Bronchial epithelial cell (primary cell): ENCODE results near the gene PRKD2. TPM values are rescaled to one million over a fixed set of nuclear protein-coding genes. Genes with fewer than 3 reads are reported as not detected.

Experiments used
- DNase-seq: peaks from one replicate; pipeline ENCODE4 v3.0.0-alpha.2; 2010; ENCODE audit warnings: low read depth
- FAIRE-seq: peaks from 2 replicates; lab custom pipeline; 2011; peaks lifted over from hg19 to GRCh38; lab: Jason Lieb, UNC
- H3K27me3 ChIP-seq: 2 replicates; pipeline ENCODE4 v1.5.1; 2011; ENCODE audit warnings: low read length; ENCODE audit not compliant: control insufficient read depth, insufficient read depth
- H3K36me3 ChIP-seq: 2 replicates; pipeline ENCODE4 v1.5.1; 2011; ENCODE audit warnings: low read length; ENCODE audit not compliant: control insufficient read depth, insufficient read depth
- H3K4me3 ChIP-seq: 2 replicates; pipeline ENCODE4 v1.5.1; 2011; ENCODE audit warnings: mild to moderate bottlenecking, low read depth, low read length, control low read depth
- total RNA-seq: library from RNA; depleted of rRNA; stranded (reverse); fragments of >200 nt; gene quantifications from 2 replicates; pipeline ENCODE4 v1.2.1, GENCODE V29; 2014
- TF ChIP-seq, protein P1 (sequence below): IDR thresholded peaks from 2 replicates; pipeline ENCODE4 v1.5.1; 2011; ENCODE audit warnings: mild to moderate bottlenecking, moderate library complexity, low read length, control low read depth, inconsistent platforms; ENCODE audit not compliant: insufficient read depth, severe bottlenecking

Gene PRKD2
- total RNA-seq, 1 donor from 2014 or later, result 24.5 TPM

DNA sequence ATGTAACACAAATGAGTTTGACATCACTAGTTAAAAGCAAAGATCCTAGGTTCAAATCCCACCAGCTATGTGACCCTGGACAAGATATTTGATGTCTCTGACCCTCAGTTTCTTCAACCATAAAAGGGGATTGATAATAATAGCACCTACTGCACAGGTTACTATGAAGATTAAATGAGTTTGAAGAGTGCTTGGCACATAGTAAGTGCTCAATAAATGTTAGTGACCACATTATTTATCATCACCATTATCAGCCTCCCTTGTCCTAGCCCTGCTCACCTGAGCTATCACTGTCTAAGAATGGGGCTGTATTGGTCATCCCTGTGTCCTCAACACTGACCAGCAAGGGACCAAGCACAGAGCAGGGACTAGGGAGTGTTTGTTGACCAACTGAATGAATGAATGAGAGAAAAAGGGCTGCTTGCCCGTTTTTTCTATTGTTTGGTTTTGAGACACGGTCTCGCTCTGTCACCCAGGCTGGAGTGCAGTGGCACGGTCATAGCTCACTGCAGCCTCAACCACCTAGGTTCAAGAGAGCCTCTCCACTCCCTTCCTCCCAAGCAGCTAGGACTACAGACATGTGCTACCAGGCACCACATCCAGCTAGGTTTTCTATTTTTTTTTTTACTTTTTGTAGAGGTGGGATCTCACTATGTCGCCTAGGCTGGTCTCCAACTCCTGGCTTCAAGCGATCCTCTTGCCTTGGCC lies 29.3 kb downstream of the PRKD2 start:
- FAIRE-seq (no peak), DNase-seq (no peak)
- TF ChIP-seq, protein P1, sequence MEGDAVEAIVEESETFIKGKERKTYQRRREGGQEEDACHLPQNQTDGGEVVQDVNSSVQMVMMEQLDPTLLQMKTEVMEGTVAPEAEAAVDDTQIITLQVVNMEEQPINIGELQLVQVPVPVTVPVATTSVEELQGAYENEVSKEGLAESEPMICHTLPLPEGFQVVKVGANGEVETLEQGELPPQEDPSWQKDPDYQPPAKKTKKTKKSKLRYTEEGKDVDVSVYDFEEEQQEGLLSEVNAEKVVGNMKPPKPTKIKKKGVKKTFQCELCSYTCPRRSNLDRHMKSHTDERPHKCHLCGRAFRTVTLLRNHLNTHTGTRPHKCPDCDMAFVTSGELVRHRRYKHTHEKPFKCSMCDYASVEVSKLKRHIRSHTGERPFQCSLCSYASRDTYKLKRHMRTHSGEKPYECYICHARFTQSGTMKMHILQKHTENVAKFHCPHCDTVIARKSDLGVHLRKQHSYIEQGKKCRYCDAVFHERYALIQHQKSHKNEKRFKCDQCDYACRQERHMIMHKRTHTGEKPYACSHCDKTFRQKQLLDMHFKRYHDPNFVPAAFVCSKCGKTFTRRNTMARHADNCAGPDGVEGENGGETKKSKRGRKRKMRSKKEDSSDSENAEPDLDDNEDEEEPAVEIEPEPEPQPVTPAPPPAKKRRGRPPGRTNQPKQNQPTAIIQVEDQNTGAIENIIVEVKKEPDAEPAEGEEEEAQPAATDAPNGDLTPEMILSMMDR, result no peak
- no peak overlapping the region for H3K4me3 ChIP-seq
- no peaks in the 10 kb centered on the region for H3K27me3 ChIP-seq
- peaks cover 40% of the 10 kb centered on the region for H3K36me3 ChIP-seq

DNA sequence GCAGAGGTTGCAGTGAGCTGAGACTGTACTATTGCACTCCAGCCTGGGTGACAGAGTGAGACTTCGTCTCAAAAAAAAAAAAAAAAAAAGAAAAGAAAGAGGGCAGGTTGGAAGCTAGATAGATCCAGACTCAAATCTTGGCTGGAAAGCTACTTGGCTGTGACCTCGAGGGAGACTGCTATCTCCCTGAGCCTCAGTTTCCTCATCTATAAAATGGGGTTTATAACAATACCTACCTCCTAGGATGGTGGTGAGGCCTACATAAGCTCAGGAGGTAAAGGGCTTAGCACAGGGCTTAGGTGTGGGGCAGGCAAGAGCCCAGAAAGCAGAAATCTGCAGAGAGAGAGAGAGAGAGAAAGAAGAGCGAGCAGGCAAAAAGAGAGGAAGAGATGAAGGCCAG lies 31.7 kb downstream of the PRKD2 start:
- TF ChIP-seq, protein P1, result no peak
- H3K4me3 ChIP-seq, result no peak overlapping the region
- DNase-seq, result no peak
- no peaks in the 10 kb centered on the region for H3K27me3 ChIP-seq
- FAIRE-seq, result no peak
- peaks cover 24% of the 10 kb centered on the region for H3K36me3 ChIP-seq

DNA sequence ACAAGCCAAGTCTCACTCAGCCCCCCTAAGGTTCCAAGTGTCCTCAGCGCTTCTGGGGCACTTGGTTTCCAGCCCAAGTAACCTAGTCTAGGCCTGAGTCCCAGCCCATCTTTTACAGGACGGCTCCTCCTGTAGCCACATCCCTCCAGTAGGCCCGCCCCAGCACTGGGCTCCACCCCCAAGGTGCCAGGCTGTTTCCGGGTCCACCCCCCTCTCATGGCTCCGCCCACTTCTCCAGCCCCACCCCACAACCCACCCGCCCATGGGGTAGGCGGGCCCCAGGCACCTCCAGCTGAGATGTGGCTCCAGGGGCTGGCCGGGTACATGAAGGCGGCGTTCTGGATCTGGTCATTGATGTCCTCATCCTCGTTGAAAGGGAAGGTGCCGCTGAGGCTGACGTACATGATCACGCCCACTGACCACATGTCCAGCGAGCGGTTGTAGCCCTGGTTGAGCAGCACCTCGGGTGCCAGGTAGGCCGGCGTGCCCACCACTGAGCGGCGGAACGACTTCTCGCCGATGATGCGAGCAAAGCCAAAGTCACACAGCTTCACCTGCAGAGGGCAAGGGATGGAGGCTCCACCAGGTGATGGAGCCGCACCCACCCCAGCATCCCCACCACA lies 38.7 kb downstream of the PRKD2 start:
- Histone ChIP-seq H3K36me3 (peaks cover 23% of the 10 kb centered on the region), H3K4me3 (no peak overlapping the region), H3K27me3 (no peaks in the 10 kb centered on the region)
- FAIRE-seq, result no peak
- TF ChIP-seq, protein P1, result no peak
- DNase-seq, result peak; percentile 14

DNA sequence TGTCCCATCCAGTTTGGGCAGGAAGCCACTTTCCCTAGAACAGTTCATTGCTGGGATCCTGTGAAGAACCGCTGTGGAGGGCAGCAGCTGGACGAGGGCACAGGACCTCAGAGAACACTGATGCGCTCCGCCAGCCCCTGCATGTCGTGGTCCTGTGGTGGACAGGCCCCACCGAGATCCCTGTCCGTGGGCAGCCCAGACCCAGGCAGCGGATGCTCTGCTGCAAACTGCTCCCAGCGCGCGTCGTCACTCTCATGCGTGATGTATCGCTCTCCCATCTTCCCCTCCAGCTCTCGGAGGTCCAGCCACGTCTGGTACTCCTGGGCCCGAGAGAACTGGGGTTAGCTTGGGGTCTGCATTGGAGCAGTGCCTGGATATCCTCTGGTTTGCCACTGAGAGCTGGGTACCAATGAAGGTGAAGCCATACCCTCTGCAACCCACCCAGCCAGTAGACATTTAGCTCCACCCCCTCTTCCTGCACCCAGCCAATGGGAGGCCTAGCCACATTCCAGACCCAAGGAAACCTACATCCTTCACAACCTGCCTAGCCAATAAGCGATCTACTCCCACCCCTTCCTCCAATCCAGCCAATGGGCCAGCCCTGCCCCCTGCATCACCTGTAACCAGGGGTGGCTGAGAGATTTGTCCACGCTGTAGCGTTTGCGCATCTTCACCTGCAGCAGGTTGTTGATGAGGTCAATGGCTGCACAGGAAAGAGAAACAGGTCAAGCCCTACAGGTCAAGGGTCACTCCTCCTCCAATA lies 42.3 kb downstream of the PRKD2 start:
- DNase-seq (peak; percentile 29), FAIRE-seq (no peak)
- TF ChIP-seq, protein P1, result no peak
- H3K36me3 ChIP-seq, result peaks cover 21% of the 10 kb centered on the region
- no peak overlapping the region for H3K4me3 ChIP-seq
- H3K27me3 ChIP-seq, result no peaks in the 10 kb centered on the region

DNA sequence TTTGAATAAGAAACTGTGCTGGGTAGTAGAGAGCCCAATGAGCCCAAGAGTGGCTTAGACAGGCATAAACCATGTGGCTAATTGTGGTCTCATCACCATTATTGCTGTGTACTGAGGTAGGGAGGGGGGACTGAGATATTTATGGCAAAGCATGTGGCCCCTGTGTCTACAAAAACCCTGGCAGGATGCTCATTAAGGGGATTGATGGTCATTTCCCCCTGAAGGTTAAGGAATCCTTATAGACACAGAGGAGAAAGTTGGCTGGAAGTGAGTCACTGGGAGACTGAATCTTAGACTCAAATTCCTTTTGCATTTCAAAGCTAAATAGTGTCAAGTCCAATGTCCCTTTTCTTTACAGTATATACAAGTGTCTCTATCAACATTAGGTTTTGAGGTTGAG lies 46.1 kb downstream of the PRKD2 start:
- Histone ChIP-seq H3K27me3 (no peaks in the 10 kb centered on the region), H3K36me3 (peaks cover 8% of the 10 kb centered on the region), H3K4me3 (no peak overlapping the region)
- TF ChIP-seq, protein P1, result no peak
- peak; percentile 40 for DNase-seq
- FAIRE-seq, result no peak
